ENCODE measurements around the gene CDC42BPB.

DNA sequence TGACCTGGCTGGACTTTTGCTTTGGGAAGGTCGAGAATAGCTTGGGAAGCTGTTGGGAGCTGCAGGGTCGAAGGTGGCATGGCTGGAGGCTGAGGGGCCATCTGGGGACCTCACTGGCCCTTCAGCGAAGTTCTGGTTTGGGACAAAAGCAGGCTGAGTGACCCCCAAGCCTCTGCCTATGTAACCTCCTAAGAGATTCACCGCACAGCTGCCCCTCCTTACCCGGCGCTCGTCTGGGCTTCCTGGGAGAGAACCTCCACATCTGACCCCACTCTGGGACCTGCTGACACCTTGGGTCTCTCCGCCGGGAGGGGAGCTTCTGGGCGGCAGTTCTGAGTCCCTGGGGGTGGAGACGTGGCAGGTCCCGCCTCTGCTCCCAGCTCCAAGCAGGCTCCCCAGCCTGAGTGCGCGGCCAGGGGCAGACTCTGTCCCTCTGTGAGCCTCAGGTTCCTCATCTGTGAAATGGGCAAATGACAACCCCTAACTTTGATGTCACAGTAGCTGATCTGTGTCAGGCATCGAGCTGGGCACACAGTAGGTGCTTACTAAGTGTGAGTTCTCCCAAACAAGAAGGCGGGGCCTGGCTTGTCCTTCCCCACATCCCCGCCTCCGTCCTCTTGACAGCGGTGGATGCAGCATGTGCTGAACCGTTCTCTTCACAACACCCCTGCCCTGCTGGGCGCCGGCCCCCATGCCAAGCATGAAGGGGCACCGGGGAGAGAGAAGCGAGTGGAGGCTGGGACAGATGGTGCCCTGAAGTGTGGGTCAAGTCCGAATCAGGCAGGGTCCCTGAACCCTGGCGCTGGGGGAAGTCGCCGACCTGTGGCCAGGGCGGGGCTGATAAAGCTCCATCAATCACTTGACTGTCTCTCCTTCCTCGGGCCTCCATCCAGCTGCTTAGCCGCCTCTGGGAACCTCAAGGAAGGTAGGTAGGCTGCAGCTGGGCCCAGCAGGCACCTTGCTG is 40.9 kb upstream of the CDC42BPB start:
- TF ChIP-seq, protein P1, sequence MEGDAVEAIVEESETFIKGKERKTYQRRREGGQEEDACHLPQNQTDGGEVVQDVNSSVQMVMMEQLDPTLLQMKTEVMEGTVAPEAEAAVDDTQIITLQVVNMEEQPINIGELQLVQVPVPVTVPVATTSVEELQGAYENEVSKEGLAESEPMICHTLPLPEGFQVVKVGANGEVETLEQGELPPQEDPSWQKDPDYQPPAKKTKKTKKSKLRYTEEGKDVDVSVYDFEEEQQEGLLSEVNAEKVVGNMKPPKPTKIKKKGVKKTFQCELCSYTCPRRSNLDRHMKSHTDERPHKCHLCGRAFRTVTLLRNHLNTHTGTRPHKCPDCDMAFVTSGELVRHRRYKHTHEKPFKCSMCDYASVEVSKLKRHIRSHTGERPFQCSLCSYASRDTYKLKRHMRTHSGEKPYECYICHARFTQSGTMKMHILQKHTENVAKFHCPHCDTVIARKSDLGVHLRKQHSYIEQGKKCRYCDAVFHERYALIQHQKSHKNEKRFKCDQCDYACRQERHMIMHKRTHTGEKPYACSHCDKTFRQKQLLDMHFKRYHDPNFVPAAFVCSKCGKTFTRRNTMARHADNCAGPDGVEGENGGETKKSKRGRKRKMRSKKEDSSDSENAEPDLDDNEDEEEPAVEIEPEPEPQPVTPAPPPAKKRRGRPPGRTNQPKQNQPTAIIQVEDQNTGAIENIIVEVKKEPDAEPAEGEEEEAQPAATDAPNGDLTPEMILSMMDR (conservative IDR thresholded peaks at IDR 0.05 in 1 of 2, IDR thresholded peaks at IDR 0.05 in 1 of 2; ENCODE audit: low read depth in 1 of 2, low read length in 2 of 2), result no peak
- no peak for TF ChIP-seq EZH2 (IDR thresholded peaks at IDR 0.05; ENCODE audit: low read length, missing control alignments)

Measured in fibroblast of lung (primary cell).